Heart left ventricle (tissue), 13 donors: Measurements from ENCODE around the gene MYO7A.

Experiments
- CTCF ChIP-seq, 12 donors: fragments of 200-600 bp; sonication (generic) in 4 of 12; IDR thresholded peaks; one replicate each; pipeline versions ENCODE4 v1.5.0 to v1.8.0; 2018 to 2022; ENCODE audit warnings: antibody characterized with exemption in 12 of 12, mild to moderate bottlenecking in 5 of 12
- POLR2A ChIP-seq, 2 donors: fragments of 450-650 bp; IDR thresholded peaks; one replicate each; pipeline ENCODE4 v1.6.1; 2017; ENCODE audit warnings: antibody characterized with exemption in 2 of 2, mild to moderate bottlenecking in 2 of 2, moderate library complexity in 2 of 2
- donor health status: ischemic (EF 13 %, LVEDD 7.1; RV severe dilation, severe dysfunction).
- donor health status: DM: no; HTN: yes; CAD: no.
- donor health status: DM: no; HTN: no; CAD: no.
- donor health status: ischemic (EF 25% LVEDD 6.9; RV normal size, moderate dysfunction).
- donor health status: ischemic (EF 25% LVEDD 5.7; RV mildly dilated, moderate dysfunction).
- donor health status: ischemic (EF 35%, LVEDD 5.7; RV mildly dilated, moderate dysfunction).
- donor health status: nonischemic (EF 11% LVEDD 7.7; RV severe dilation, severe dysfunction).
- donor health status: DM: yes; HTN: yes; CAD: no.
- donor health status: PGD.
- donor health status: ischemic (EF 29% LVEDD 5.4; RV normal size, mild dysfunction).
- donor health status: nonischemic (EF 23%, LVEDD 6.1; RV moderate dilation, normal function).

GRCh38 chr11:77178150-77178549 lies 50.1 kb downstream of the MYO7A start:
- TF ChIP-seq CTCF (IDR thresholded peaks at IDR 0.05): no peak
- TF ChIP-seq POLR2A (IDR thresholded peaks at IDR 0.05): no peak
